Natural killer cell (primary cell): ENCODE measurements around the gene DGCR2. TPM values are rescaled to one million over a fixed set of nuclear protein-coding genes. Genes with fewer than 3 reads are reported as not detected.
A peak's percentile ranks its signal among the peaks of the same experiment; 100 is the strongest.

Source experiments
- ATAC-seq, 3 donors: fragments of 150-1000 bp in 2 of 3; fragments of 200-7000 bp in 1 of 3; cut with Tn5 transposase; 1 replicate in 1 of 3; 2 replicates in 2 of 3; pipeline ENCODE4 v1.10.0; 2021; ENCODE audit warnings: mild to moderate bottlenecking in 2 of 3, moderate library complexity in 2 of 3
- DNase-seq, 2 donors: peaks; one replicate each; pipeline versions ENCODE4 v3.0.0 to v3.0.0-alpha.2; 2013 to 2021; ENCODE audit warnings: mixed read lengths in 1 of 2
- H3K27ac ChIP-seq: one replicate; pipeline ENCODE4 v1.5.1; 2013; ENCODE audit warnings: mild to moderate bottlenecking, low read length
- H3K27me3 ChIP-seq: one replicate; pipeline ENCODE4 v1.6.1; 2013; ENCODE audit warnings: low read length; ENCODE audit not compliant: control insufficient read depth, insufficient read depth
- H3K36me3 ChIP-seq: one replicate; pipeline ENCODE4 v1.6.1; 2013; ENCODE audit warnings: low read length; ENCODE audit not compliant: control insufficient read depth, insufficient read depth
- H3K4me1 ChIP-seq: one replicate; pipeline ENCODE4 v1.6.1; 2013; ENCODE audit warnings: low read length; ENCODE audit not compliant: control insufficient read depth, insufficient read depth
- H3K4me3 ChIP-seq: one replicate; pipeline ENCODE4 v1.5.1; 2013; ENCODE audit warnings: low read length
- H3K9me3 ChIP-seq: one replicate; pipeline ENCODE4 v1.6.1; 2013; ENCODE audit warnings: low read length; ENCODE audit not compliant: control insufficient read depth, insufficient read depth
- H3K27ac Mint-ChIP-seq, 2 donors: one replicate each; pipeline ENCODE4 v1.8.0; 2022; ENCODE audit warnings: mild to moderate bottlenecking in 2 of 2, mixed read lengths in 2 of 2, moderate library complexity in 1 of 2
- H3K27me3 Mint-ChIP-seq, 2 donors: one replicate each; pipeline ENCODE4 v1.8.0; 2022; ENCODE audit warnings: low read depth in 2 of 2, mixed read lengths in 2 of 2
- H3K36me3 Mint-ChIP-seq: one replicate; pipeline ENCODE4 v1.8.0; 2022; ENCODE audit warnings: mixed read lengths
- H3K4me1 Mint-ChIP-seq, 2 donors: one replicate each; pipeline ENCODE4 v1.8.0; 2022; ENCODE audit warnings: mixed read lengths in 2 of 2
- H3K4me3 Mint-ChIP-seq: one replicate; pipeline ENCODE4 v1.8.0; 2022; ENCODE audit warnings: mild to moderate bottlenecking, moderate library complexity, mixed read lengths
- H3K9me3 Mint-ChIP-seq, 2 donors: one replicate each; pipeline ENCODE4 v1.8.0; 2022; ENCODE audit warnings: mixed read lengths in 2 of 2
- WGBS: methylation state at CpG from one replicate; pipeline ENCODE4 v1.1.7; 2013; ENCODE audit warnings: missing lambda C conversion rate; ENCODE audit not compliant: insufficient coverage; 5-methylcytosine and 5-hydroxymethylcytosine counted together
- intact Hi-C: fragments of 100-400 bp; cut with micrococcal nuclease; formaldehyde crosslinking; loops from one replicate; pipeline ENCODE4 v1.14.2; 2022
- total RNA-seq, 4 donors: library from RNA; stranded (reverse); fragments of 120-200 nt in 1 of 4; gene quantifications; one replicate each; pipeline versions ENCODE4 v1.2.3 to v1.2.4, GENCODE V29; 2013 to 2022
- TF ChIP-seq, protein P1 (sequence below): fragments of 200-600 bp; IDR thresholded peaks from one replicate; pipeline ENCODE4 v1.8.0; 2022; ENCODE audit warnings: antibody characterized with exemption

DGCR2 gene
- total RNA-seq, 3 donors from 2014 or later (not counting 1 experiment from before 2014, with no cell fraction given), result 27.5 to 44.1 (median 41.3) TPM

GRCh38 chr22:19118329-19118880 is 3.8 kb downstream of the DGCR2 start:
- Mint-ChIP-seq H3K9me3 (no peaks in the 10 kb centered on the region), H3K4me3 (peak overlapping the region; percentile 21), H3K4me1 (peaks cover 65 to 71% of the 10 kb centered on the region in 2 donors), H3K27me3 (no peaks in the 10 kb centered on the region), H3K27ac (peak overlapping the region in 1 of 2 donors; percentile 63), H3K36me3 (no peaks in the 10 kb centered on the region)
- Histone ChIP-seq H3K4me3 (no peak overlapping the region), H3K4me1 (peaks cover 71% of the 10 kb centered on the region), H3K36me3 (no peaks in the 10 kb centered on the region), H3K27me3 (no peaks in the 10 kb centered on the region), H3K27ac (no peak overlapping the region), H3K9me3 (no peaks in the 10 kb centered on the region)
- ATAC-seq (no peak), DNase-seq (peak in 1 of 2 donors; percentile 27)
- 78% methylated on average over 4 of the region's 4 CpGs for WGBS
- TF ChIP-seq, protein P1, sequence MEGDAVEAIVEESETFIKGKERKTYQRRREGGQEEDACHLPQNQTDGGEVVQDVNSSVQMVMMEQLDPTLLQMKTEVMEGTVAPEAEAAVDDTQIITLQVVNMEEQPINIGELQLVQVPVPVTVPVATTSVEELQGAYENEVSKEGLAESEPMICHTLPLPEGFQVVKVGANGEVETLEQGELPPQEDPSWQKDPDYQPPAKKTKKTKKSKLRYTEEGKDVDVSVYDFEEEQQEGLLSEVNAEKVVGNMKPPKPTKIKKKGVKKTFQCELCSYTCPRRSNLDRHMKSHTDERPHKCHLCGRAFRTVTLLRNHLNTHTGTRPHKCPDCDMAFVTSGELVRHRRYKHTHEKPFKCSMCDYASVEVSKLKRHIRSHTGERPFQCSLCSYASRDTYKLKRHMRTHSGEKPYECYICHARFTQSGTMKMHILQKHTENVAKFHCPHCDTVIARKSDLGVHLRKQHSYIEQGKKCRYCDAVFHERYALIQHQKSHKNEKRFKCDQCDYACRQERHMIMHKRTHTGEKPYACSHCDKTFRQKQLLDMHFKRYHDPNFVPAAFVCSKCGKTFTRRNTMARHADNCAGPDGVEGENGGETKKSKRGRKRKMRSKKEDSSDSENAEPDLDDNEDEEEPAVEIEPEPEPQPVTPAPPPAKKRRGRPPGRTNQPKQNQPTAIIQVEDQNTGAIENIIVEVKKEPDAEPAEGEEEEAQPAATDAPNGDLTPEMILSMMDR, result no peak
- intact Hi-C loops, result no loop called here

GRCh38 chr22:19117111-19117512 is 5.1 kb downstream of the DGCR2 start:
- TF ChIP-seq, protein P1, result no peak
- ATAC-seq (no peak), DNase-seq (no peak)
- WGBS, result 82% methylated on average over 9 of the region's 9 CpGs
- no peak overlapping the region for H3K27ac ChIP-seq
- H3K4me1 Mint-ChIP-seq, result peaks cover 62 to 65% of the 10 kb centered on the region in 2 donors
- no peaks in the 10 kb centered on the region for H3K36me3 Mint-ChIP-seq
- intact Hi-C loops, result no loop called here
- H3K9me3 ChIP-seq, result no peaks in the 10 kb centered on the region
- peaks cover 64% of the 10 kb centered on the region for H3K4me1 ChIP-seq
- H3K4me3 Mint-ChIP-seq, result no peak overlapping the region
- no peak overlapping the region for H3K27ac Mint-ChIP-seq
- no peaks in the 10 kb centered on the region for H3K27me3 ChIP-seq
- no peaks in the 10 kb centered on the region for H3K27me3 Mint-ChIP-seq
- H3K36me3 ChIP-seq, result no peaks in the 10 kb centered on the region
- H3K4me3 ChIP-seq, result no peak overlapping the region
- no peaks in the 10 kb centered on the region for H3K9me3 Mint-ChIP-seq

GRCh38 chr22:19115628-19116027 is 6.6 kb downstream of the DGCR2 start:
- Histone ChIP-seq H3K27ac (no peak overlapping the region), H3K4me1 (peaks cover 61% of the 10 kb centered on the region), H3K4me3 (no peak overlapping the region), H3K27me3 (no peaks in the 10 kb centered on the region), H3K9me3 (no peaks in the 10 kb centered on the region), H3K36me3 (no peaks in the 10 kb centered on the region)
- DNase-seq (no peak), ATAC-seq (peak in 2 of 3 donors; percentile 44 to 64)
- Mint-ChIP-seq H3K27me3 (no peaks in the 10 kb centered on the region), H3K4me3 (no peak overlapping the region), H3K27ac (peak overlapping the region; percentile 71 to 73), H3K9me3 (no peaks in the 10 kb centered on the region), H3K4me1 (peaks cover 62 to 64% of the 10 kb centered on the region in 2 donors), H3K36me3 (no peaks in the 10 kb centered on the region)
- 79% methylated on average over 4 of the region's 4 CpGs for WGBS
- intact Hi-C loops, result no loop called here
- TF ChIP-seq, protein P1, result no peak

GRCh38 chr22:19114984-19115552 is 7.1 kb downstream of the DGCR2 start:
- no peak overlapping the region for H3K4me3 Mint-ChIP-seq
- ATAC-seq, result no peak

More at GRCh38 chr22:19114984-19115552, 7.1 kb downstream of the DGCR2 start:
- TF ChIP-seq, protein P1, result no peak
- WGBS, result 97% methylated on average over 4 of the region's 4 CpGs
- H3K27me3 Mint-ChIP-seq, result no peaks in the 10 kb centered on the region
- peak overlapping the region; percentile 71 to 73 for H3K27ac Mint-ChIP-seq
- intact Hi-C loops, result no loop called here
- H3K36me3 ChIP-seq, result no peaks in the 10 kb centered on the region
- no peak overlapping the region for H3K4me3 ChIP-seq
- H3K9me3 Mint-ChIP-seq, result no peaks in the 10 kb centered on the region
- H3K4me1 Mint-ChIP-seq, result peaks cover 61 to 62% of the 10 kb centered on the region in 2 donors
- H3K27ac ChIP-seq, result no peak overlapping the region
- no peaks in the 10 kb centered on the region for H3K36me3 Mint-ChIP-seq
- H3K27me3 ChIP-seq, result no peaks in the 10 kb centered on the region
- DNase-seq, result no peak
- H3K9me3 ChIP-seq, result no peaks in the 10 kb centered on the region
- peaks cover 58% of the 10 kb centered on the region for H3K4me1 ChIP-seq
